Right kidney (tissue), 1 donor: ENCODE results near the gene CCDC159.
A peak's percentile ranks its signal among the peaks of the same experiment; 100 is the strongest.
"Not testable (repeated sequence)": the region's sequence is repeated elsewhere in the genome, so short reads cannot be mapped to it uniquely, and the experiment has no call there.

ENCODE experiments used
- DNase-seq: peaks from one replicate; pipeline ENCODE4 v3.0.0-alpha.2; 2016

CCDC159 gene

GRCh38 chr19:11338121-11338520, 8.2 kb upstream of the CCDC159 start:
- DNase-seq: no peak

- DNase-seq: peak; percentile 49
Measured at GRCh38 chr19:11338569-11339253, 7.6 kb upstream of the CCDC159 start.

- peak; percentile 65 for DNase-seq
Measured at GRCh38 chr19:11339254-11340098, 6.8 kb upstream of the CCDC159 start, which contains the start of gene RAB3D. Gene RAB3D, minus strand, starts transcription at chr19:11339657. Its CDS starts 2,258 bp downstream, at chr19:11337399.

- not testable (repeated sequence) for DNase-seq
Measured at GRCh38 chr19:11340099-11340467, 6.2 kb upstream of the CCDC159 start.

- no peak for DNase-seq
Measured at GRCh38 chr19:11342429-11342828, 3.9 kb upstream of the CCDC159 start.

- no peak for DNase-seq
Measured at GRCh38 chr19:11345122-11345803, 1.1 kb upstream of the CCDC159 start.

GRCh38 chr19:11347546-11348039, 1.3 kb downstream of the CCDC159 start:
- DNase-seq: no peak

- DNase-seq: no peak
Measured at GRCh38 chr19:11349171-11349570, 2.9 kb downstream of the CCDC159 start.

GRCh38 chr19:11354102-11354501, 7.8 kb downstream of the CCDC159 start:
- DNase-seq: not testable (repeated sequence)

- DNase-seq: peak; percentile 59
Measured at GRCh38 chr19:11355160-11356073, 9.1 kb downstream of the CCDC159 start, which contains the start of gene PLPPR2. Gene PLPPR2, plus strand, starts transcription at chr19:11355432. Its CDS starts 2,242 bp downstream, at chr19:11357674.

- no peak for DNase-seq
Measured at GRCh38 chr19:11356074-11356397, 9.7 kb downstream of the CCDC159 start.

GRCh38 chr19:11356676-11357550, 10.6 kb downstream of the CCDC159 start:
- DNase-seq: no peak

- DNase-seq: no peak
Measured at GRCh38 chr19:11359421-11359820, 13.1 kb downstream of the CCDC159 start.

GRCh38 chr19:11361037-11361770, 14.9 kb downstream of the CCDC159 start:
- DNase-seq: peak; percentile 73

GRCh38 chr19:11361771-11362731, 15.7 kb downstream of the CCDC159 start:
- no peak for DNase-seq

GRCh38 chr19:11363881-11364280, 17.6 kb downstream of the CCDC159 start:
- no peak for DNase-seq

- no peak for DNase-seq
Measured at GRCh38 chr19:11364296-11364904, 18.1 kb downstream of the CCDC159 start.

GRCh38 chr19:11364935-11365334, 18.6 kb downstream of the CCDC159 start:
- DNase-seq: no peak
